Measurements from ENCODE around the gene GTF3A.

- no peak for TF ChIP-seq CTCF (IDR thresholded peaks at IDR 0.05)
- no peak for TF ChIP-seq POLR2A (IDR thresholded peaks at IDR 0.05)
- no peak for TF ChIP-seq POLR2AphosphoS5 (IDR thresholded peaks at IDR 0.05)
Measured at GRCh38 chr13:27428160-27428559, 3.7 kb downstream of the GTF3A start.

Measured in stomach (tissue), 4 donors.